Nephron (organoid): ENCODE measurements around the gene ACAP3.

Experiments
- H3K27ac Mint-ChIP-seq, 3 experiments: 2 replicates each; pipeline ENCODE4 v1.8.0; 2020; ENCODE audit warnings: mixed read lengths in 3 of 3, mild to moderate bottlenecking in 2 of 3, moderate library complexity in 1 of 3
- H3K27me3 Mint-ChIP-seq: 2 replicates; pipeline ENCODE4 v1.8.0; 2021; ENCODE audit warnings: low read depth, mild to moderate bottlenecking, moderate library complexity, mixed read lengths
- H3K36me3 Mint-ChIP-seq: 2 replicates; pipeline ENCODE4 v1.8.0; 2020; ENCODE audit warnings: low read depth, mixed read lengths
- H3K4me1 Mint-ChIP-seq: 2 replicates; pipeline ENCODE4 v1.8.0; 2020; ENCODE audit warnings: mixed read lengths
- H3K4me3 Mint-ChIP-seq, 3 experiments: 2 replicates each; pipeline ENCODE4 v1.8.0; 2020; ENCODE audit warnings: mild to moderate bottlenecking in 3 of 3, mixed read lengths in 3 of 3, moderate library complexity in 2 of 3
- H3K9me3 Mint-ChIP-seq: 2 replicates; pipeline ENCODE4 v1.8.0; 2020; ENCODE audit warnings: mixed read lengths
- CTCF ChIP-seq, 3 experiments: fragments of 200-600 bp; sonication (generic); IDR thresholded peaks; one replicate each; pipeline ENCODE4 v1.5.0; 2021; ENCODE audit warnings: antibody characterized with exemption in 3 of 3; ENCODE audit not compliant: unreplicated experiment in 3 of 3

The ACAP3 gene

GRCh38 chr1:1293263-1294249 lies 14.2 kb downstream of the ACAP3 start:
- H3K4me1 Mint-ChIP-seq: no peaks in the 10 kb centered on the region
- no peaks in the 10 kb centered on the region for H3K27me3 Mint-ChIP-seq
- no peaks in the 10 kb centered on the region for H3K36me3 Mint-ChIP-seq
- H3K27ac Mint-ChIP-seq: no peak overlapping the region
- H3K4me3 Mint-ChIP-seq: no peak overlapping the region
- TF ChIP-seq CTCF (IDR thresholded peaks at IDR 0.05; ENCODE audit: unreplicated experiment in 3 of 3): no peak
- H3K9me3 Mint-ChIP-seq: no peaks in the 10 kb centered on the region

DNA sequence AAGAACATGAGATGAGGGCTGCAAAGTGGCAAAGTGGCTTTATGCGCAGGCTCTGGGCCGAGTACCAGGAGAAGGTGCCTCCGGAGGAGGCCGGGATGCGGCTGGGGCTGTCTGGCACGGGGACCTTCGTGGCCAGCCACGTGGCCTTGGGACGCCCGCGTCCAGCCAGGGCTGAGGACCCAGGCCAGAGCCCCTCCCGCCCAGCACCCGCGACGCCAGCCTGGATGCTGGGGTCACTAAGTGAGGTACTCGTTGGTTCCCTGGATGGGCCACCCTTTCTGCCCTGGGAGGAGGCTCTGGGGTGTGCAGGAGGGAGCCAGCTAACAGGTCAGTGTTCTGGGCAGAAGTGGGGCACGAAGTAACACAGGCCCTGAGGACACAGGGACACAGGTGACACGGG lies 14.9 kb downstream of the ACAP3 start:
- no peaks in the 10 kb centered on the region for H3K4me1 Mint-ChIP-seq
- no peak for TF ChIP-seq CTCF (IDR thresholded peaks at IDR 0.05; ENCODE audit: unreplicated experiment in 3 of 3)
- H3K27me3 Mint-ChIP-seq: no peaks in the 10 kb centered on the region
- H3K27ac Mint-ChIP-seq: no peak overlapping the region
- H3K36me3 Mint-ChIP-seq: no peaks in the 10 kb centered on the region
- H3K4me3 Mint-ChIP-seq: no peak overlapping the region
- H3K9me3 Mint-ChIP-seq: no peaks in the 10 kb centered on the region

DNA sequence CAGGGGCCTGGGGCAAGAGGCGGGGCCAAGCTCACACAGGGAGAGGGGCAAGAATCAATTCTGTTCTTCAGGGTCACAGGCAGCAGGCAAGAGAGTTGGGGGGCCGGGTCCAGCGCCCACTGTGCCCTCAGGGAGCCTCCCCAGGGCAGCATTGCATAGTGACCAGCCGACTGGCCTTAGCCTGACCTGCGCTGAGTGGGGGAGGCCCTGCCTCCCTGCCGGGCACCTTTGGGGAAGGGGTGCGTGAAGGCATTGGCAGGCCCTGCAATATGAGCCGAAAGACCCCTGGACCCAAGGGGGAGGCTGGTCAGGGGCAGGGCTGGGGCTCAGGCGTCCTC lies 15.3 kb downstream of the ACAP3 start:
- H3K36me3 Mint-ChIP-seq: no peaks in the 10 kb centered on the region

GRCh38 chr1:1291548-1292441 lies 15.9 kb downstream of the ACAP3 start:
- H3K27ac Mint-ChIP-seq: no peak overlapping the region
- TF ChIP-seq CTCF (IDR thresholded peaks at IDR 0.05; ENCODE audit: unreplicated experiment in 3 of 3): peak; percentile 70 to 83 (median 70)
- H3K27me3 Mint-ChIP-seq: no peaks in the 10 kb centered on the region
- H3K4me3 Mint-ChIP-seq: no peak overlapping the region
- no peaks in the 10 kb centered on the region for H3K4me1 Mint-ChIP-seq
- H3K9me3 Mint-ChIP-seq: no peaks in the 10 kb centered on the region
- no peaks in the 10 kb centered on the region for H3K36me3 Mint-ChIP-seq

More for the DNA sequence above, 15.3 kb downstream of the ACAP3 start:
- Mint-ChIP-seq H3K4me1 (no peaks in the 10 kb centered on the region), H3K27me3 (no peaks in the 10 kb centered on the region), H3K27ac (no peak overlapping the region), H3K4me3 (no peak overlapping the region), H3K9me3 (no peaks in the 10 kb centered on the region)
- no peak for TF ChIP-seq CTCF (IDR thresholded peaks at IDR 0.05; ENCODE audit: unreplicated experiment in 3 of 3)

- no peaks in the 10 kb centered on the region for H3K9me3 Mint-ChIP-seq
- H3K27me3 Mint-ChIP-seq: no peaks in the 10 kb centered on the region
- H3K36me3 Mint-ChIP-seq: no peaks in the 10 kb centered on the region
- H3K27ac Mint-ChIP-seq: no peak overlapping the region
- no peak overlapping the region for H3K4me3 Mint-ChIP-seq
- no peak for TF ChIP-seq CTCF (IDR thresholded peaks at IDR 0.05; ENCODE audit: unreplicated experiment in 3 of 3)
- no peaks in the 10 kb centered on the region for H3K4me1 Mint-ChIP-seq
Observed at GRCh38 chr1:1291023-1291528, 16.7 kb downstream of the ACAP3 start.
